ENCODE data around the gene PEPD. TPM values are rescaled to one million over a fixed set of nuclear protein-coding genes. Genes with fewer than 3 reads are reported as not detected.

The PEPD gene
- total RNA-seq, 3 donors from 2014 or later = 42.1 to 127 (median 82.3) TPM

DNA sequence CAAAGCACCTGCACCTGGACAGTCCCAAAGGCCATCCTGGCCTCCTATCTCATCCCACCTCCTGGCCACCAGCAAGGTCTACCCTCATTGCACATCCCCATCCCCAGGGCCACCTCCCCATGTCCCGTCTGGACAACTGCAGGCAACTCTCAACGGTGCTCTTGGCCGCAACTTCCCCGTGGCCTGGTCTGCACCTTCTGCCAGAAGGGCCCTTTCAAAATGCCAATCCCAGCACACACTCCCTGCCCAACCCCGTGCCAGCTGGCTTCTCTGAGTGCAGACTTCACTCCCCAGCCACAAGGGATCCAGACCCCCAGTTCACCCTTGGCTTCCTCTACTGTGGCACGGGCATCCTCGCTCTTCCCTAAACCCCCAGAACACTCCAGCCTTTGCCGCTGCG, 8.2 kb downstream of the PEPD start:
- Histone ChIP-seq H3K9me3 (no peaks in the 10 kb centered on the region), H3K36me3 (no peaks in the 10 kb centered on the region), H3K4me3 (no peak overlapping the region)

DNA sequence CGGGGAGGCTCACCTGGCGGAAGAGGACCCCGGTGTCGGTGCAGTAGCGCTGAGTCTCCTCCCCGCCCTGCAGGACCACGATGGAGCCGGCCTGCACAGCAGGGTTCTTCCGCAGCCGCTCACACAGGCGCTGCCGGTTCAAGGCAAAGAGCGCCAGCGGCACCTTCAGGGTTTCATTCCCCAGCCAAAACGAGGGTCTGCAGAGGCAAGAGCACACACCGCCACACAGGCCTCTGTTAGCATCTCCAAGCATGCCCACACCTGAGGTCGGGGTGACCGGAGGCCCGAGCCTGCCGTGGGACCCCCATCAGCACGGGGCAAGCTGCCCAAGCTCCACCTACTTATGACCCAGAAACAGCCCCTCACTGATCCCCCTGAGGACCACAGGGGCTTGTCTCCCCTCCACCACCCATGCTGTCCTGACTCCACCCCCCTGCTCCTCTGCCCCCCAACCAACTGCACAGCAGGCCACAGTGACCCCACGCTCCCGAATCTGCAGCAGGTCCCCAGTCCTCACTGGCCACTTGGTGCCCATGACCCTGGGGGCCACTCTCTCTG, 8.9 kb downstream of the PEPD start:
- Histone ChIP-seq H3K4me3 (no peak overlapping the region), H3K27me3 (no peaks in the 10 kb centered on the region), H3K27ac (no peak overlapping the region), H3K4me1 (peaks cover 2 to 4% of the 10 kb centered on the region in 2 donors), H3K36me3 (no peaks in the 10 kb centered on the region), H3K9me3 (no peaks in the 10 kb centered on the region)
- TF ChIP-seq, protein P1, sequence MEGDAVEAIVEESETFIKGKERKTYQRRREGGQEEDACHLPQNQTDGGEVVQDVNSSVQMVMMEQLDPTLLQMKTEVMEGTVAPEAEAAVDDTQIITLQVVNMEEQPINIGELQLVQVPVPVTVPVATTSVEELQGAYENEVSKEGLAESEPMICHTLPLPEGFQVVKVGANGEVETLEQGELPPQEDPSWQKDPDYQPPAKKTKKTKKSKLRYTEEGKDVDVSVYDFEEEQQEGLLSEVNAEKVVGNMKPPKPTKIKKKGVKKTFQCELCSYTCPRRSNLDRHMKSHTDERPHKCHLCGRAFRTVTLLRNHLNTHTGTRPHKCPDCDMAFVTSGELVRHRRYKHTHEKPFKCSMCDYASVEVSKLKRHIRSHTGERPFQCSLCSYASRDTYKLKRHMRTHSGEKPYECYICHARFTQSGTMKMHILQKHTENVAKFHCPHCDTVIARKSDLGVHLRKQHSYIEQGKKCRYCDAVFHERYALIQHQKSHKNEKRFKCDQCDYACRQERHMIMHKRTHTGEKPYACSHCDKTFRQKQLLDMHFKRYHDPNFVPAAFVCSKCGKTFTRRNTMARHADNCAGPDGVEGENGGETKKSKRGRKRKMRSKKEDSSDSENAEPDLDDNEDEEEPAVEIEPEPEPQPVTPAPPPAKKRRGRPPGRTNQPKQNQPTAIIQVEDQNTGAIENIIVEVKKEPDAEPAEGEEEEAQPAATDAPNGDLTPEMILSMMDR (IDR thresholded peaks at IDR 0.05) = no peak
- no peak for TF ChIP-seq POLR2AphosphoS5 (IDR thresholded peaks at IDR 0.05)
- TF ChIP-seq POLR2A (IDR thresholded peaks at IDR 0.05) = no peak
- intact Hi-C loops (cut with DNase I; ENCODE audit: low total_unique reads) = no loop called here
- no peak for DNase-seq (ENCODE audit: low spot score in 2 of 2)

More for the DNA sequence above, 8.2 kb downstream of the PEPD start:
- no peak for DNase-seq (ENCODE audit: low spot score in 2 of 2)
- TF ChIP-seq, protein P1 (IDR thresholded peaks at IDR 0.05) = no peak
- no peak for TF ChIP-seq POLR2A (IDR thresholded peaks at IDR 0.05)
- TF ChIP-seq POLR2AphosphoS5 (IDR thresholded peaks at IDR 0.05) = no peak
- H3K27me3 ChIP-seq = no peaks in the 10 kb centered on the region
- H3K27ac ChIP-seq = no peak overlapping the region
- peaks cover 0 to 4% of the 10 kb centered on the region in 2 donors for H3K4me1 ChIP-seq
- intact Hi-C loops (cut with DNase I; ENCODE audit: low total_unique reads) = no loop called here

DNA sequence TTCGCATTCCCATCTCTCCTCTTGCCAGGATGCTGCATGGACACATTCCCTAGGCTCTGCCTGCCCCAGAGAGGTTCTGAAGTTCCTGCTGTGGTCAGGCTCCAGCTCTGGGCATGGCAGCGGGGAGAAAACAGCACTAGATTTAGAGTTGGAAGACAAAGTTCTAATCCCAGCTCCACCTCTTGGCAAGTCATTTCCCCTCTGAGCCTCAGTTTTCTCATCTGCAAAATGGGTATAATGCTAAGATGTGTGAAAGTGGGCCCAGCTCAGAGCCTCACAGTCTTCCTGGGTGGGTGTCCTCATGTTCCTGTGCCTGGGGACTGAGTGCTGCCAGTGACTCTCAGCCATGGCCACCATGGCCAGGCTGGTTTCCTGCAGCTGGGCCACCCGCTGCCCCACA, 9.6 kb downstream of the PEPD start:
- no peak for TF ChIP-seq POLR2AphosphoS5 (IDR thresholded peaks at IDR 0.05)
- Histone ChIP-seq H3K4me1 (peaks cover 4 to 7% of the 10 kb centered on the region in 2 donors), H3K27ac (no peak overlapping the region), H3K9me3 (no peaks in the 10 kb centered on the region), H3K27me3 (no peaks in the 10 kb centered on the region), H3K4me3 (no peak overlapping the region), H3K36me3 (no peaks in the 10 kb centered on the region)
- intact Hi-C loops (cut with DNase I; ENCODE audit: low total_unique reads) = no loop called here
- no peak for DNase-seq (ENCODE audit: low spot score in 2 of 2)

DNA sequence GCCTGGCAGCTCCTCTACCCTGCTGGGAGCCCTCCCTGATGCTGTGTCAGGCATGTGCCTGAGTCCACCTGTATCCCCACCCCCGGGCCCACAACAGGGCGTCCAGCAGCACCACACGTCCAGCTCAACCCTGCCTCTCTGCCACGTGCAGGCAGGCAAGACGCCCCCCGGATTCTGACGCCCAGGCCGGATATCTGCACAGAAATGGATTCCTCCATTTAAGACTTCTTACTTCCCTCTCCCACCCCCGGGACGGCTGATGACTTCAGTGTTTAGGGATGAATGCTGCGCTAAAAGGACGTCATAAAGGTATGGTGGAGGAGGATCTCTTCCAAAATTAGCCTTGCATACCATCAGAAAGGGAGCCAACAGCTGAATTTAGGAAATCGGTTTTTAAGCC, 10.2 kb downstream of the PEPD start:
- H3K4me3 ChIP-seq = no peak overlapping the region
- intact Hi-C loops (cut with DNase I; ENCODE audit: low total_unique reads) = no loop called here
- no peaks in the 10 kb centered on the region for H3K36me3 ChIP-seq
- H3K27ac ChIP-seq = no peak overlapping the region
- H3K27me3 ChIP-seq = no peaks in the 10 kb centered on the region
- TF ChIP-seq POLR2AphosphoS5 (IDR thresholded peaks at IDR 0.05) (no peak), POLR2A (IDR thresholded peaks at IDR 0.05) (no peak)
- TF ChIP-seq, protein P1 (IDR thresholded peaks at IDR 0.05) = no peak
- no peaks in the 10 kb centered on the region for H3K9me3 ChIP-seq
- DNase-seq (ENCODE audit: low spot score in 2 of 2) = no peak
- H3K4me1 ChIP-seq = peaks cover 4 to 9% of the 10 kb centered on the region in 2 donors

DNA sequence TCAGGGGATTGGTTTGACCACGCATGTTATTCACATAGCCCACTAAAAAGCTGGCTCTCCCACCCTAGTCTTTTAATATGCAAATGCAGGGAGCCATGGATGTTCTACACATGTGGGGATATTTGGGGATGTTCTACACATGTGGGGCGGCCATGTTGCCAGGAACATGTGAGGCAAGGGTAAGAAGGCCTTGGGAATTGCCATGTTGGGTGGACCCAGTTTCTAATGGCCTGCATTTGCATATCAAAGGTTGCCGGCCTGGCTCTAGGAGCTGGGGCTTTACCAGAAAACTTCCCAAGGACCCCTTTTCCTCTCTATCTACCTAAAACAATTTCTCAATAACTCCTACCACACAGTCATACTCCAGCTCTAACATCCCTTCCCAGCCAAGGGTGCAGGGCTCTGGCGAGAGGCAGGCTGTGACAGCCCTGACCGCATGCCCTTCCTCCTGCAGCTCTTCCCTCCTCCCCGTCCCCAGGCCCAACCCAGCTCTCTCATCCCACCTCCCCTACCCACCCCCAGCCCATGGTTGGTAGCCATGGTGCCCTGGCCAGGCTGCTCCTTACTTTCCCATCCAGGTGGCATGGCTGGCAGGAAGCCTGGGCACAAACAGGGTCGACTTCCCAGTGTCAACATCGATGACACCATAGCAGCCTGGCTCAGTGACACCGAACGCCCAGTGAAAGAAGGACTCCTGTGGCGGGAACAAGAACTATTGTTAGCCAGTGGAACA, 11.0 kb downstream of the PEPD start:
- Histone ChIP-seq H3K4me3 (no peak overlapping the region), H3K27ac (peak overlapping the region in 1 of 2 donors; percentile 50), H3K36me3 (no peaks in the 10 kb centered on the region), H3K4me1 (peaks cover 4 to 9% of the 10 kb centered on the region in 2 donors), H3K9me3 (no peaks in the 10 kb centered on the region), H3K27me3 (no peaks in the 10 kb centered on the region)
- no peak for DNase-seq (ENCODE audit: low spot score in 2 of 2)
- TF ChIP-seq, protein P1 (IDR thresholded peaks at IDR 0.05) = no peak
- no peak for TF ChIP-seq POLR2AphosphoS5 (IDR thresholded peaks at IDR 0.05)
- TF ChIP-seq POLR2A (IDR thresholded peaks at IDR 0.05) = no peak
- intact Hi-C loops (cut with DNase I; ENCODE audit: low total_unique reads) = no loop called here
